ENCODE measurements around the gene GATA6.
"Not testable (repeated sequence)": the region's sequence is repeated elsewhere in the genome, so short reads cannot be mapped to it uniquely, and the experiment has no call there.

Gene GATA6

DNA sequence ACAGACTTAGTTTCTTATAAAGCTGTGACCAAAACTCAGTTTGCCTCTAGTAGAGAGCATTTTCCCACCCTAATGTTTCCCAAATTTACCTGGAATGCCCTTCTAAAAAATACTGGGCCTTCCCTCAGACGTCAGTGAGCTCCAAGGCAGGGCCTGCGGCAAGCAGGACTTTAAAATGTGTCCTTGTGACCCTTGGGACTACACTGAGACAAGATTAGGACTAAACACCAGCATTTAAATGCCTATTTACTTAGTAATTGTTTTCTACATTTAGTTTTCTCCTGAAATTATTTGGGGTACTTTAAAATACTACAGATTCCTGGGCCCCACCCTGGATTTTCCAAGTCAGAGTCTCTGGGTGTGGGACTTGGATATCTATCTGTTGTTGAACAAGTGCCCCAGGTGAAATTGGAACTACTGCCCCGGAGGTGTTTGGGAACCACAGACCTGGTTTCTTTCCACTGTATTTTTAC is 14.3 kb downstream of the GATA6 start:
- DNase-seq, result no peak

DNA sequence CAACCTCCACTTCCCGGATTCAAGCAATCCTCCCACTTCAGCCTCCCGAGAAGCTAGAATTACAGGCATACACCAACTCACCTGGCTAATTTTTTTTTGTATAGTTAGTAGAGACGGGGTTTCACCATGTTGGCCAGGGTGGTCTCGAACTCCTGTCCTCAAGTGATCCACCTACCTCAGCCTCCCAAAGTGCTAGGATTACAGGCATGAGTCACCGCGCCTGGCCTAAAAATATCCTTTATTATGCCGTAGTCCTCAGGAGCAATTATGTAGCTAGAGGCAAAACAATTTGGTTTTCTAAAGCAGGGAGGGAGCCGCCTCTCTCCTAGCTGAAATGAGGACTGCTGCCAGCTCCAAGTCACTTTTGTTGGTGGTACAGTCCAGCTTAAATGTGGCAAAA is 15.2 kb downstream of the GATA6 start:
- DNase-seq, result not testable (repeated sequence)

DNA sequence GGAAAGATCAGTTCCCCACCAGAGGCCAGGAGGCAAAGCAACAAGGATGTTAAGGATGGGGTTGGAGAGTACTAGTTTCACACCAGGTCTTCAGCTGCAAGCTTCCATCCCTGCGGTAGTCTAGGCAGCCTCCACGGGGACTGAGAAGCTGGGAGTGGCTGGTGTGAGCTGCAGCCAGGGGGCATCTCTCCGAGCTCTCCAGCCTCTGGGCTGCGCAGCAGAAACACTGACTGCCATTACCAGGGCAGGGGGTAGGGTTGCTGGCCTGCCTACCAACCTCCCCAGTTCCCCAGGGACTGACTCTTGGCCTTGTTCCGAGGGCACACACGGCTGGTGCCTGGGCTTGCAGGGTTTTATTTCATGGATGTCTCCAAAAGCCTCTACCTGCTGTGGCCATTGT is 15.9 kb downstream of the GATA6 start:
- DNase-seq, result no peak

DNA sequence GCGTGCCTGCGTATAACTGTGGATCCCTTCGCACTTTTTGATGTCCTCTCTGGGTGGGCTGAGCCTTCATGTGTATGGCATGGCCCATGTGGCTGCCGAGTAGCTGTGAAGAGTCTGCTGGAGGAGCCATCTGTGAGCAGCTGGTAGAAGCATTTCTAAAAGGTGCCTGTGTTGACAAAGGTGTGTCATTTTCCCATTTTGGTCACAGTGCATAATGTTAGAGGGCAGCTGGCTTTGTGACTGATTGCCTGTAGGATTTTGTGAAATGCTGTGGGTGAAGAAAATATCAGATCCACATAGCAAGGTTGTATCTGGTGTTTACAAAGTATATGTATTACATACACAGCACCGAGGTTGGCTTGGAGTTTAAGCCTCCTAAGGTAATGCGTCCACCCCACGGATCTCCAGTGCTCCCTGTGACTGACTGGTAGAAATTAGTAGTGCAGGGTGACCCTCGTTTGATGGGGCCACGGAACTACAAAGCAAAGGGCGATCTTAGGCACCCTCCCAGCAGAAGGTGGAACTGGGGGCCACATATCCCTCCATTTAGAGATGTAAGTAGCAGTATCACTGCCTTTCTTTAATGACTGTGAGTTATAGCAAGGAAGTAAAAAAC is 16.5 kb downstream of the GATA6 start:
- no peak for DNase-seq

DNA sequence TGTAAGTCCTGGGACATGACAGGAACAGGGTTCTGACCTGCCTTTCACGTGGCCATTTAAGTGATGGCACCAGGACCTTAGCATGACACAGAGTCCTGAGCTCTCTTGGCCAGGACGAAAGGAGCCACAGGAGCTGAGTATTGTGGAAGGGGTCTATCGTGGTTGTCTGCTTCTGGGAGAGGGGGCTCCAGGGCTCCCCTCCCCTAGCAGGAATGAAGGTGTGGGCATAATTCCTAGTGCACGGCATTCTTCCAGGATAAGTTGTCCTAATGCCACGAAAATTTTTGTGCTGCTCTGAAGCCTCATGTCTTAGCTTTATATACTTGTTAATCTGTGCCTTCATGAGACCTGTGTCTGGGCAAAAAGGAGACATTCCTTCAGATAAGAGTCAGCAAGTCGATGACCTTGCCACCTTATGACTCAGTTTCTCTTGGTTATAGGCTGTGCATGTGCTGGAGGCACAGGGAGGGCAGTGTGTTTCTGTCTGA is 17.1 kb downstream of the GATA6 start:
- DNase-seq, result no peak

DNA sequence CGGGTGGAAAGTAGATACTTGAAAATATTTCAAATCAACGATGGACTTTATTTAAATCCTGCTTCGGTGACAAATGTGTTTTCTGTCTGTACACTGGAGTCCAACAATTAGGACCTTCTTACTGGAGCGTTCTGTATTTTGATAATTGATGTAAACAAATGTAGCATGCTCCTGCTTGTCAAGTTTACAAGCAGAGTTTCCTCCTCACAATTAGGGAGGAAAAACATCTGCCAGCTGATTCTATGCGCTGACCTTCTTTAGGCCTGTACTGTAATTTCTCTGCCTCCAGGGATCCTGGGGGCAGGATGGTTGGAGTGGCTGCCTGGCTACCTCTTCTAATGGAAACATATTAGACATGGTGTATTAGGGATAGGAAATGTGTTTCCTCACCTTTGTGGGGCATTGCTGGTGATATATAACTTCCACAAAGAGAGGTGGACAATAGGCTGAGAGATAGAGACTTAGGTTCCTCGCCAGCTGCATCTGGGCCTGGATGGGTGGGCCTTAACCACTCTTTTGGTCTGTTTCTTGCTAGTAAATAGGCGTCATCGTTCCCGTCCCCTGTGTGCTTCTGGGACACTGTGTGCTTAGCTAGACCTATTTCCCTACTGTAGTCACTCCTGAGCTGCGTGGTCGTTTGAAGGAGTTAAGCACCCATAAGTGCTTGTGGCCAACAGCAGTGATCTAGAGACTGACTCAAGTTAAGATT is 19.3 kb downstream of the GATA6 start:
- DNase-seq, result no peak

DNA sequence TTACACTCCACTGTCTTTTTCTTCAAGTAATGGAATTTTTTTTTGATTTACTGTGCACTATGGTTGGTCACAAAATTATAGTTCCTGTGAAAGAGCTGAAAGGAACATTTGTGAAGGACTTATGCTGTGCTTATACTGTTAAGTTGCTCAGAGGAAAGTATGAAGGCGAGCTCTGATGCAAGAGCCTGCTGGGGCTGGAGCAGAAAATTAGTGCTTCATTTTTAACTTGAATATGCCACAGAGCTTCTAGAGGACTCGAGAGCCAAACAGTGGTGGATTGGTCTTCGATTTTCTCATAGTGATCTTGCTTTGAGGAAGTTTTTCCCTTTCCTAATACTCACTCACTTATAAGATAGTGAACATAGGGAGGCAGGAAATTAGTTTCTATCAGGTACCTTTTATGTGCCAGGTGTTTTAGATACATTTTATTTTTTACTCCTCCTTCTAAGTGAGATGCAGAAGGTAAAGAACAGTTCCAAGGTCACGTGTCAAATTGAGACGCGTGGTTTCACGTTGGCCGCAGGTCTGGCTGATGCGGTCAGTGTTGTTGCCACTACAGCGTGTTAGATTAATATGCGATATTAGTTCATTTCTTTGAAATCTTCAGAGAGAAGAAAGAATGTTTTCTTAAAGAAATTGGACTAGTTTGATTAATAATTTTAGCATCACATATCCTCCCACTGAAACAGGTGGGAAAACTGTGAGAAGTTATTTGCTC is 20.2 kb downstream of the GATA6 start:
- no peak for DNase-seq

DNA sequence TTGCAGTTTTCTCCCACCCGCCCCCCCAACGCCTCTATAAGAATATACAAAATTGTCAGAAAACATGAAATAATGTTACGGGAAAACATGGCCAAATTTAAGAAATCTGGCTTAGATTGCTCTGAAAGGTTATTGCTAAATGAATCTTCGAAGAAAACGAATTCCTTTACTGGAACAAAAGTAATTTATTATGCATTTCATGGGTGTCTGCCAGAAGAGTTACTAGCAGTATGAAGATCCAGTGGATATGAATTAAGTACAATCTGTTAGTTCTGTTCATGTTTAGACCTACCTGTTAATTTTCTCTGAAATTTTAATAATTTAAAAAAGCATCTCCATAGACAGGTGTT is 21.9 kb downstream of the GATA6 start:
- DNase-seq, result no peak

DNA sequence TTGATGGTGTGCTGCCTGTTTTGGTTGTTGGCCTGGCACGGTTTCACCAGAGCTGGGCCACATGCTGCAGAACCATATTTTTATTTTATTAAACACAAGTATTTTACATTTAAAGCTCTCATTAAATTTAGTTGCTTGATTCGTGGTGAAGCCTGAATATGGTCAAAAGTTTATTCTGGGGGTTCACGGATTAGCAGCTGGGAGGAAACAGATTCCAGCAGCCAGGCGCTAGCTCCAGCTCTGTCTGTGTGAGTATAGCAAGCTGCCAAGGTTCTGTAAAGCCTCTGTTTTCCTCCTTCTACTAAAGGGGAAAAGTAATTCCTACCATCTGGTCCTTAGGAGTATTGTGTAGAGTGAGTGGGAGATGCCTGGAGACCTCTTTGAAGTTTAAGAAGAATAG is 22.5 kb downstream of the GATA6 start:
- DNase-seq, result peak; percentile 62

DNA sequence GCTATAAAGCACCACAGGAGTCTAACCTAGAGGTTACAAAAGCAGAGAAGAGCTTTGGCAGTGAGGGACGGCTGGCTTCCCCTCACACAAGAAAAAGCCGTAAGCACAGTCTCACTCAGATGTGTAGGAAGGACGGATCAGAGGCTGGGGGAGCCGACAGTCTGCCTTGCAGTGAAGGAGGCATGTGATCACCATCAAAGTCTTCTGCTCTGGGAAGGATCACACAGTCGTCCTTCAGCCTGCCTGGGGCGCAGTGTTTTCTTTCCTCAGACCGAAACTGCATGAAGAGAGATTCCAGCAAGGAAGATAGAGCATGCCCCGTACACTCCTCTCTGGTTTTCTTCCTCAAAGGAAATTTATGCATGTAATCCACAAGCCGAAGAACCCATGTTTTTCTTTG is 24.1 kb downstream of the GATA6 start:
- DNase-seq, result peak; percentile 52

DNA sequence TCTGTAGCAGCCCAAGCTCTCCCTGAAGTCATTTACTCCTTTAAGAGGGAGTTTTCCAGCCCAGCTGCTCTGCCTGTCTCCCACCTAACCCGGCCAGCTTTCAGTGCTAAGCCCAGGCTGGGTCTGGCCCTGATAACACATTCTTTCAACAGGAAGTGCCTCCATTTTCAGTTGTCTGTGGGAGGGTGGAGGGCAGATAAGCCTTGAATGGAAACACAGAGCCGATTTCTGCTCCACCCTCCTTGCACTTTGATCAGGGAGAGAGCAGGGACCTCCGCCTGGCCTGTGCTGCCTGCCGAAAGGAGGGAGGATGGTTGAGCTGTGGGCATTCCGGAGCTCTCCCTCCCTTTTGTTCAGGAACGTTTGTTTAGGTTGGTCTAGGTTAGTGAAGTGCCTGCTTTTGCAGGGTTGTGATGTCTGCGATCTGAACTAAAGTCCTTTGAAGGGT is 24.8 kb downstream of the GATA6 start:
- no peak for DNase-seq

DNA sequence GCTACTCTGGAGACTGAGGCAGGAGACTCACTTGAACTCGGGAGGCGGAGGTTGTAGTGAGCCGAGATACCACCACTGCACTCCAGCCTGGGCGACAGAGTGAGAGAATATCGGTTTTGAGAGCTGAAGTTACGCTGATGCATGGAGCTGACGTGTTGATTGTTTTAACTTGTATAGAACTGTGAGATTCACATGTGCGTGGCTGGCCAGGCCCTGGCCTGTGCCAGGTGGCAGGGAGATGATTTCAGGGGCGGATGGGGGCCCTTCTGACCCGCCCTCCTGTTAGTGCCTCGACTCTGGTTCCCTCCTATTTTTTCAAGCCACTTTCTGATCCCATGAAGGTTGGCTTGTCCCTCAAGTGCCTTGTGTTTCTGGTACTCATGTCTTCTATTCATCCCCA is 25.7 kb downstream of the GATA6 start:
- DNase-seq, result no peak

DNA sequence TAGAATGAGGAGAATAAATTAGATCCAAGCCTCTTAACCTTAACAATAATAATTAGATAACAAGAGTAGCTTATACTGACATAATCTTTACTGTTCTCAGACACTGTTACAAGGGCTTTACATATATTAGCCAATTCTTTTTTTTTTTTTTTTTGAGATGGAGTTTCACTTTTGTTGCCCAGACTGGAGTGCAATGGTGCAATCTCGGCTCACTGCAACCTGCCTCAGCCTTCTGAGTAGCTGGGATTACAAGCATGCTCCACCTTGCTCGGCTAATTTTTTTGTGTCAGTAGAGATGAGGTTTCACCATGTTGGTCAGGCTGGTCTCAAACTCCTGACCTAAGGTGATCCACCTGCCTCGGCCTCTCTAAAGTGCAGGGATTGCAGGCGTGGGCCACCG is 27.6 kb downstream of the GATA6 start:
- not testable (repeated sequence) for DNase-seq

DNA sequence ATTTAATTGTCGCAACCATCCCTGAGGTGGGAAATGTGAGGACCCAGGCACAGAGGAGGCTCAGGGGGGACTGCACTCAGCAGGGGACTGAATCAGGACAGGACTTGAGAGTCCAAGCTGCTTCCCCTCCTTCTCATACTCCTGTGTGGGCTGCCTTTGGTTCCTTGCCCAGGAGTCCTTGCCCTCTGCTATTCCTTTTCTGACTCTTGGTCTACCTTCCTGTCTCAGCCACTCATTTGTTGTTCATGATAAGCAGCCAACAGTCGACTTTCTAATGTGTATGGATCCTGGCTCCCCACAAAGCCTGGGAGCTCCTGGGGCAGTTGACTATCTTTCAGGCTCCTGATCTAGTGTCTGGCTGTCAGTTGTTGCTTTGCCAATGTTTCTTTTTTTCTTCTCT is 28.3 kb downstream of the GATA6 start:
- no peak for DNase-seq

DNA sequence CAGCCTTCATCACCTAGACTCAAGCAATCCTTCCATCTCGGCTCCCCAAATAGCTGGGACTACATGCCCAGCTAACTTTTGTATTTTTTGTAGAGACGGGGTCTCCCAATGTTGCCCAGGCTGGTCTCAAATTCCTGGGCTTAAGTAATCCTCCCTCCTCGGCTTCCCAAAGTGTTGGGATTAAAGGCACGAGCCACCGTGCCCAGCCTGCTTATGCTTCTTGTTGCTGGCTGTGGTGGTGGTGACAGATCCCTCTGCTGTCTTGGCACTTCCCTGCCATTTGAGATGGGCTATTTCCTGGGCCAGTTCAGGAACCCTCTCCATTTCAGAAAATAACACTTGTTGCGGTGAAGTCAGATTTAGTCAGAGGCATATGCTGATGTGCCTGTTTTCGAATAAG is 28.8 kb downstream of the GATA6 start:
- DNase-seq, result no peak

DNA sequence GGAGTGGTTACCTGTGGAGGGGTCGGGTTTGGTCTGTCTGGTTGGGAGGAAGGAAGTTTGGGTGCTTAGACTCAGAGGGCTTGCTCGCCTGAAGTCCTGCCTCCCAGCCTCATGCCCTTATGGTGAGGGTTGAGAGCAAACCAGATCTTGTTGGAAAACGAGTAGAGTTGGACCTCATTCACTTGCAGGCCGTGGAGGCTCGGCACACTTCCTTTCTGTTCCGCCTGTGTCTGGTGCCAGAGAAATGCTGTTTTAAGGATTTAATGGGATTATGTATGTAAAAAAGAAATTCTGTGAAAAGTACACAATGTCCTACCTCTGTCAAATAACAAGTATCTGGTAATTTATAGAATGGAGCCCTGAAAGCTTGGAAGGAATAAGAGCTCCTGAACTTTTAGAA is 29.6 kb downstream of the GATA6 start:
- DNase-seq, result no peak

DNA sequence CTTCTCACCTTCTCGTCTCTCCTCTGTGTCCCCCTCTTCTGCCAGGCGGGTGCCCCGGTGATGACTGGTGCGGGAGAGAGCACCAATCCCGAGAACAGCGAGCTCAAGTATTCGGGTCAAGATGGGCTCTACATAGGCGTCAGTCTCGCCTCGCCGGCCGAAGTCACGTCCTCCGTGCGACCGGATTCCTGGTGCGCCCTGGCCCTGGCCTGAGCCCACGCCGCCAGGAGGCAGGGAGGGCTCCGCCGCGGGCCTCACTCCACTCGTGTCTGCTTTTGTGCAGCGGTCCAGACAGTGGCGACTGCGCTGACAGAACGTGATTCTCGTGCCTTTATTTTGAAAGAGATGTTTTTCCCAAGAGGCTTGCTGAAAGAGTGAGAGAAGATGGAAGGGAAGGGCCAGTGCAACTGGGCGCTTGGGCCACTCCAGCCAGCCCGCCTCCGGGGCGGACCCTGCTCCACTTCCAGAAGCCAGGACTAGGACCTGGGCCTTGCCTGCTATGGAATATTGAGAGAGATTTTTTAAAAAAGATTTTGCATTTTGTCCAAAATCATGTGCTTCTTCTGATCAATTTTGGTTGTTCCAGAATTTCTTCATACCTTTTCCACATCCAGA is 31.3 kb downstream of the GATA6 start:
- no peak for DNase-seq

DNA sequence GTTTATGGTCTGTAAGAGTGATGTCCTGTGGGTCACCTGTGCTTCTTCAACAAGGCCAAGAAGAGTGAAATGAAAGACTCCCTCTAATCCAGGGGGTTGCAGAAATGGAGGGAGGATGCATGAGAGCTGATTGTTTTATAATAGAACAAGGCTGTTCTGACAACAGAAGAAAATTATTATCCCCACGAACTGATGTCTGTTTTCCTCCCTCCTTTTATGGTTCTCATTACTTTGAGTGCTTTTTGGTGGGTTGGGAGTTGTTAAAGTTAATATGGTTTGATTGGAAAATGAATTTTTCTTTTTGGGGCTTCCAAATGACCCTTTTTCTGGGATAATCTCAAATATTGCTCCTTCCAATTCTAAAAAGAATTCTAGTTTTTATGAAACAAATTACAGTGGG is 33.6 kb downstream of the GATA6 start:
- DNase-seq, result no peak

DNA sequence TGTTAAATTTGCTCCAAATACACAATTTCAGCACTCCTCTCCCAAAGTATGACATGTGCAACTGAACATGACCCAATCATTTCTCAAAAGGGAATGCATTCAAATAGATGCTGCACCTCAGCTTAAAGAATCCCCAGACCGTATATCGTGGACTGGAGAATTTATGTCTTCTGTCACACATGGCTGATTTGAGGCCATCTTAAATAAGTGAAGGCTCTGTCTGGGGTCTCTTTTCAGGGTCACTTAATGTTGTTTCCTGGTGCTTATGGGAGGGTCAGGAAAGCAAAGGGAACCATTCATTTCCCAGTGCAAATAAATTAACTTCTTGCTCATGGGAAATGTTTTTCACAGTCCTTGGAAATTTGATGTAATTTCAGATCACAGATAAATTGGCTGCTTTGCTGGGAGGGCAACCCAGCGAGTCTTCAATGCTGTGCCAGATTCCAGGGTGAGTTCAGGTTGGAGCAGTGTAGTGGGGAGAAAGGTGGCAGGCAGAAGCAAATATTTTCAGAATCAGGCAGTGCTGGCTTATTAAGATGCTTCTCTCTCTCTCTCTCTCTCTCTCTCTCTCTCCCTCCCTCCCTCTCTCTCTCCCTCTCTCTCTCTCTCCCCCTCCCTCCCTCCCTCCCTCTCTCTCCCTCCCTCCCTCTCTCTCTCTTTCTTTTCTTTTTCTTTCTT is 34.3 kb downstream of the GATA6 start:
- no peak for DNase-seq

DNA sequence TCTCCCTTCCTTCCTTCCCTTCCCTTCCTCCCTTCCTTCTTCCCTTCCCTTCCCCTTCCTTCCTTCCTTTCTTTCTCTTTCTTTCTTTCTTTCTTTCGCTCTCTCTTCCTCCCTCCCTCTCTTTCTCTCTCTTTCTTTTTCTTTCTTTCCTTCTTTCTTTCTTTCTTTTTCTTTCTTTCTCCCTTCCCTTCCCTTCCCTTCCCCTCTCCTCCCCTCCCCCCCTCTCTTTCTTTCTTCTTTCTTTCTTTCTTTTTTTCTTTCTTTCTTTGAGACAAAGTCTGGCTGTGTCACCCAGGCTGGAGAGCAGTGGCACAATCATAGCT is 34.8 kb downstream of the GATA6 start:
- DNase-seq, result no peak

DNA sequence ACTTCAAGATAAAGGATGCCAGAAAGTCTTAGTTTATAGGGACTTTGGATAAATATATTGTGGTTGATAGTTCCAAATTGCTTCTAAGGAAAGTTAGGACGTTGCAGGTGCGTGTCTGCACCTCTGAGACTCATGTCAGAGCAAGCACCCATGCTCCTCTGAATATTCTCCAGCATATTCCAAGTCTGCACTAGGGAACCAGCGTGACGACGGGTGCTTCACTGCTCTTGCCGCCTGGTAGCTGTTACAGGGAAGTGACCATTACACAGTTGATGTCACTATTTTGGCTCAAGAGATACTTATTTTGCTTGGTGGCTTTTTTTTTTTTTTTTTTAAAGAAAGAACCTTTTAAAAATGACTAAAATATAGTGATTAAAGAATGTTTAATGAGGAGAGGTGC is 35.6 kb downstream of the GATA6 start:
- DNase-seq, result no peak

DNA sequence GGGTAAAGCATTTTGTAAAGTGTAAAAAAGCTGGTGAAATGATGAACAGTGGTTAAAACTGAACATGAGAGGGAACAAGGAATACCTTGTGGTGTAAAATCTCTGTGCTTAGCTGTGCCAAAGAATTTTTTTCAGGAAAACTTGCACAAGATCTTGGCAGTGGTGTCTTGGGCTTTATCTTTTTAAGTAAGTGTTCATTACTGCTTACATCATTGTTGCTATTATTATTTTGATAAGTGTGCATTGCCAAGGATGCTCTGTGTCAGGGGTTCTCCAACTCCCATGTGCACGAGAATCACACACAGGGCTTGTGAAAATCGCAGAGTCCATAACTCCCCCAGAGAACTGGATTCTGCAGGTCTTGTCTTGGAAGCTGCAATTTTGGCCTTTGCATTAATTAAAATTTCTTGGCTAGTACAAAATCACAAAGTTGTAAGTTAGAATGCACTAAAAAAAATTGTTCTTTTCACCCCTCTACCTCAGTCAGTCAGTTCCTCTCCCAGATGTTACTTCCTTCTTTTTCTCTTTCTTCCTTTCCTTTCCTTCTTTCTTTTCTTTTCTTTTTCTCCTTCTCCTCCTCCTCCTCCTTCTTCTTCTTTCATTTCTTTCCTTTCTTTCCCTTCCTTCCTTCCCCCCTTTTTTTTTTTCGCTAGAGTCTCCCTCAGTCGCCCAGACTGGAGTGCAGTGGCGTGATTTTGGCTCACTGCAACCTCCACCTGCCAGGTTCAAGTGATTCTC is 37.8 kb downstream of the GATA6 start:
- DNase-seq, result no peak
